ENCODE results near the gene SERPINE2.

DNA sequence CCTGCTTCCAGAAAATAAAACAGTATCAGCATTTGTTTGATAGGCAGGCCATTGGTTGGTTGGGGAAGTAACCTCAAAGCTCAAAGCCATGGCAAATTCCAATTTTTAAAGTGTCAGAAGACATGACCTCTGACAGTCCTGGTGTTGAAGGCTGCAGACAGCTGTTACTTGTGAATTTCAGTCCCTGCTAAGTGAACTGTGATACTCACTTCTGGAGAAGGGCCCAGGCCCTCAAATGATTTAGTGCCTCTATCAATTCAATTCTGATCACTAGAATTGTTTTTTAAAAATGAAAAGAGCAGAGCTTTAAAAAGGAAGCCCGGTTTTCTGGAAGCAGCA, 58.7 kb downstream of the SERPINE2 start:
- no peak for TF ChIP-seq POLR2AphosphoS5 (IDR thresholded peaks at IDR 0.05; ENCODE audit: low read depth, low read length)
- TF ChIP-seq, protein P1, sequence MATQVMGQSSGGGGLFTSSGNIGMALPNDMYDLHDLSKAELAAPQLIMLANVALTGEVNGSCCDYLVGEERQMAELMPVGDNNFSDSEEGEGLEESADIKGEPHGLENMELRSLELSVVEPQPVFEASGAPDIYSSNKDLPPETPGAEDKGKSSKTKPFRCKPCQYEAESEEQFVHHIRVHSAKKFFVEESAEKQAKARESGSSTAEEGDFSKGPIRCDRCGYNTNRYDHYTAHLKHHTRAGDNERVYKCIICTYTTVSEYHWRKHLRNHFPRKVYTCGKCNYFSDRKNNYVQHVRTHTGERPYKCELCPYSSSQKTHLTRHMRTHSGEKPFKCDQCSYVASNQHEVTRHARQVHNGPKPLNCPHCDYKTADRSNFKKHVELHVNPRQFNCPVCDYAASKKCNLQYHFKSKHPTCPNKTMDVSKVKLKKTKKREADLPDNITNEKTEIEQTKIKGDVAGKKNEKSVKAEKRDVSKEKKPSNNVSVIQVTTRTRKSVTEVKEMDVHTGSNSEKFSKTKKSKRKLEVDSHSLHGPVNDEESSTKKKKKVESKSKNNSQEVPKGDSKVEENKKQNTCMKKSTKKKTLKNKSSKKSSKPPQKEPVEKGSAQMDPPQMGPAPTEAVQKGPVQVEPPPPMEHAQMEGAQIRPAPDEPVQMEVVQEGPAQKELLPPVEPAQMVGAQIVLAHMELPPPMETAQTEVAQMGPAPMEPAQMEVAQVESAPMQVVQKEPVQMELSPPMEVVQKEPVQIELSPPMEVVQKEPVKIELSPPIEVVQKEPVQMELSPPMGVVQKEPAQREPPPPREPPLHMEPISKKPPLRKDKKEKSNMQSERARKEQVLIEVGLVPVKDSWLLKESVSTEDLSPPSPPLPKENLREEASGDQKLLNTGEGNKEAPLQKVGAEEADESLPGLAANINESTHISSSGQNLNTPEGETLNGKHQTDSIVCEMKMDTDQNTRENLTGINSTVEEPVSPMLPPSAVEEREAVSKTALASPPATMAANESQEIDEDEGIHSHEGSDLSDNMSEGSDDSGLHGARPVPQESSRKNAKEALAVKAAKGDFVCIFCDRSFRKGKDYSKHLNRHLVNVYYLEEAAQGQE (IDR thresholded peaks at IDR 0.05; ENCODE audit: low read depth), result no peak
- TF ChIP-seq EZH2 (IDR thresholded peaks at IDR 0.05), result no peak
- TF ChIP-seq, protein P2, sequence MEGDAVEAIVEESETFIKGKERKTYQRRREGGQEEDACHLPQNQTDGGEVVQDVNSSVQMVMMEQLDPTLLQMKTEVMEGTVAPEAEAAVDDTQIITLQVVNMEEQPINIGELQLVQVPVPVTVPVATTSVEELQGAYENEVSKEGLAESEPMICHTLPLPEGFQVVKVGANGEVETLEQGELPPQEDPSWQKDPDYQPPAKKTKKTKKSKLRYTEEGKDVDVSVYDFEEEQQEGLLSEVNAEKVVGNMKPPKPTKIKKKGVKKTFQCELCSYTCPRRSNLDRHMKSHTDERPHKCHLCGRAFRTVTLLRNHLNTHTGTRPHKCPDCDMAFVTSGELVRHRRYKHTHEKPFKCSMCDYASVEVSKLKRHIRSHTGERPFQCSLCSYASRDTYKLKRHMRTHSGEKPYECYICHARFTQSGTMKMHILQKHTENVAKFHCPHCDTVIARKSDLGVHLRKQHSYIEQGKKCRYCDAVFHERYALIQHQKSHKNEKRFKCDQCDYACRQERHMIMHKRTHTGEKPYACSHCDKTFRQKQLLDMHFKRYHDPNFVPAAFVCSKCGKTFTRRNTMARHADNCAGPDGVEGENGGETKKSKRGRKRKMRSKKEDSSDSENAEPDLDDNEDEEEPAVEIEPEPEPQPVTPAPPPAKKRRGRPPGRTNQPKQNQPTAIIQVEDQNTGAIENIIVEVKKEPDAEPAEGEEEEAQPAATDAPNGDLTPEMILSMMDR (IDR thresholded peaks at IDR 0.05 in 2 of 3, conservative IDR thresholded peaks at IDR 0.05 in 1 of 3; ENCODE audit: borderline replicate concordance in 1 of 3, insufficient read depth in 1 of 3, low read depth in 2 of 3, low read length in 2 of 3), result no peak
- TF ChIP-seq CEBPB (IDR thresholded peaks at IDR 0.05; ENCODE audit: low read depth), result no peak
- no peak for TF ChIP-seq EZH2phosphoT487 (IDR thresholded peaks at IDR 0.05; ENCODE audit: borderline replicate concordance)
- TF ChIP-seq, protein P3, sequence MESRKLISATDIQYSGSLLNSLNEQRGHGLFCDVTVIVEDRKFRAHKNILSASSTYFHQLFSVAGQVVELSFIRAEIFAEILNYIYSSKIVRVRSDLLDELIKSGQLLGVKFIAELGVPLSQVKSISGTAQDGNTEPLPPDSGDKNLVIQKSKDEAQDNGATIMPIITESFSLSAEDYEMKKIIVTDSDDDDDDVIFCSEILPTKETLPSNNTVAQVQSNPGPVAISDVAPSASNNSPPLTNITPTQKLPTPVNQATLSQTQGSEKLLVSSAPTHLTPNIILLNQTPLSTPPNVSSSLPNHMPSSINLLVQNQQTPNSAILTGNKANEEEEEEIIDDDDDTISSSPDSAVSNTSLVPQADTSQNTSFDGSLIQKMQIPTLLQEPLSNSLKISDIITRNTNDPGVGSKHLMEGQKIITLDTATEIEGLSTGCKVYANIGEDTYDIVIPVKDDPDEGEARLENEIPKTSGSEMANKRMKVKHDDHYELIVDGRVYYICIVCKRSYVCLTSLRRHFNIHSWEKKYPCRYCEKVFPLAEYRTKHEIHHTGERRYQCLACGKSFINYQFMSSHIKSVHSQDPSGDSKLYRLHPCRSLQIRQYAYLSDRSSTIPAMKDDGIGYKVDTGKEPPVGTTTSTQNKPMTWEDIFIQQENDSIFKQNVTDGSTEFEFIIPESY (IDR thresholded peaks at IDR 0.05; ENCODE audit: extremely low read depth, insufficient replicate concordance, low read length), result no peak
- TF ChIP-seq POLR2A (IDR thresholded peaks at IDR 0.05; ENCODE audit: borderline replicate concordance, extremely low read depth, insufficient read depth, insufficient read length), result no peak

Data from HCT116 (cell line).